ENCODE results near the gene ADGRL4.

ADGRL4 gene

DNA sequence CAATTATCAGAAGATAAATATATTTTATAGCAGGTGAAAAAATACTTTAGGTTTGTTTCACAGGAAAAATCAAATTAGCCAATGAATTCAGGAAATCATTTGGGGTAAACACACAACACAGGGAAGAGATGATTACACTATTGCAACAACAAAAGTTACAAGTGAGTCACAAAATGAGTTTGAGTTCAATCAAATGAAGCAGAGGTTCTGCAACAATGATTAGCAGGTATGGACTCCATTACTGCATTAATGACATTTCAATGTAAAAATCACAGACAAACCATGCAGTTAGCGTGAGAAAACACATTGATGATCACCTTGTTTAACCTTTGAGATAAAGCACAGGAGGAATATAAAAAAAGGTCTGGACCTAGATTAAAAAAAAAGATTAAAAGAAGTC, 9.7 kb downstream of the ADGRL4 start (continued):
- TF ChIP-seq, protein P1, sequence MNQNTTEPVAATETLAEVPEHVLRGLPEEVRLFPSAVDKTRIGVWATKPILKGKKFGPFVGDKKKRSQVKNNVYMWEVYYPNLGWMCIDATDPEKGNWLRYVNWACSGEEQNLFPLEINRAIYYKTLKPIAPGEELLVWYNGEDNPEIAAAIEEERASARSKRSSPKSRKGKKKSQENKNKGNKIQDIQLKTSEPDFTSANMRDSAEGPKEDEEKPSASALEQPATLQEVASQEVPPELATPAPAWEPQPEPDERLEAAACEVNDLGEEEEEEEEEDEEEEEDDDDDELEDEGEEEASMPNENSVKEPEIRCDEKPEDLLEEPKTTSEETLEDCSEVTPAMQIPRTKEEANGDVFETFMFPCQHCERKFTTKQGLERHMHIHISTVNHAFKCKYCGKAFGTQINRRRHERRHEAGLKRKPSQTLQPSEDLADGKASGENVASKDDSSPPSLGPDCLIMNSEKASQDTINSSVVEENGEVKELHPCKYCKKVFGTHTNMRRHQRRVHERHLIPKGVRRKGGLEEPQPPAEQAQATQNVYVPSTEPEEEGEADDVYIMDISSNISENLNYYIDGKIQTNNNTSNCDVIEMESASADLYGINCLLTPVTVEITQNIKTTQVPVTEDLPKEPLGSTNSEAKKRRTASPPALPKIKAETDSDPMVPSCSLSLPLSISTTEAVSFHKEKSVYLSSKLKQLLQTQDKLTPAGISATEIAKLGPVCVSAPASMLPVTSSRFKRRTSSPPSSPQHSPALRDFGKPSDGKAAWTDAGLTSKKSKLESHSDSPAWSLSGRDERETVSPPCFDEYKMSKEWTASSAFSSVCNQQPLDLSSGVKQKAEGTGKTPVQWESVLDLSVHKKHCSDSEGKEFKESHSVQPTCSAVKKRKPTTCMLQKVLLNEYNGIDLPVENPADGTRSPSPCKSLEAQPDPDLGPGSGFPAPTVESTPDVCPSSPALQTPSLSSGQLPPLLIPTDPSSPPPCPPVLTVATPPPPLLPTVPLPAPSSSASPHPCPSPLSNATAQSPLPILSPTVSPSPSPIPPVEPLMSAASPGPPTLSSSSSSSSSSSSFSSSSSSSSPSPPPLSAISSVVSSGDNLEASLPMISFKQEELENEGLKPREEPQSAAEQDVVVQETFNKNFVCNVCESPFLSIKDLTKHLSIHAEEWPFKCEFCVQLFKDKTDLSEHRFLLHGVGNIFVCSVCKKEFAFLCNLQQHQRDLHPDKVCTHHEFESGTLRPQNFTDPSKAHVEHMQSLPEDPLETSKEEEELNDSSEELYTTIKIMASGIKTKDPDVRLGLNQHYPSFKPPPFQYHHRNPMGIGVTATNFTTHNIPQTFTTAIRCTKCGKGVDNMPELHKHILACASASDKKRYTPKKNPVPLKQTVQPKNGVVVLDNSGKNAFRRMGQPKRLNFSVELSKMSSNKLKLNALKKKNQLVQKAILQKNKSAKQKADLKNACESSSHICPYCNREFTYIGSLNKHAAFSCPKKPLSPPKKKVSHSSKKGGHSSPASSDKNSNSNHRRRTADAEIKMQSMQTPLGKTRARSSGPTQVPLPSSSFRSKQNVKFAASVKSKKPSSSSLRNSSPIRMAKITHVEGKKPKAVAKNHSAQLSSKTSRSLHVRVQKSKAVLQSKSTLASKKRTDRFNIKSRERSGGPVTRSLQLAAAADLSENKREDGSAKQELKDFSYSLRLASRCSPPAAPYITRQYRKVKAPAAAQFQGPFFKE (tag by site-specific recombination; IDR thresholded peaks at IDR 0.05; ENCODE audit: borderline replicate concordance), result no peak
- no peak for TF ChIP-seq MYNN (tag by site-specific recombination; IDR thresholded peaks at IDR 0.05; ENCODE audit: borderline replicate concordance)

DNA sequence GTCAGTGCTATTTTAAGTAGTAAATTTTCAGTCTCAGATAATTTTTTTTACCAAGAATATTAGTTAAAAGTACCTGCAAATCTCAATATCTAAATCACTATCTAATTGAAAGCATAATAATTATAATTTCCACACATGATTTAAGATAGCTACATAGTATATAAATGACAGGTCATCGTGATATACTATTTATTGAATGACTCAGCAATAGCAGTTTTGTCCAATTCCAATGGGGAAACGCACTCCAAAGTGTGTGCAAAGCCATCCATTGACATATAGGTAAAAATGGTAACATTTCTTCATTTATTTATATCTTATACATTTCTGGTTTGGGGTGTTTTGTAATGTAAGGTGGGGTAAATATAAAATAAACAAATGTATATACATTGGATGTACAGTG, 19.5 kb downstream of the ADGRL4 start:
- Histone ChIP-seq H3K9me3 (ENCODE audit: control insufficient read depth, insufficient read depth, low read depth, low read length) (no peaks in the 10 kb centered on the region), H3K4me1 (ENCODE audit: control insufficient read depth, insufficient read depth, low read length) (no peaks in the 10 kb centered on the region), H3K27ac (ENCODE audit: extremely low read depth, low read depth, low read length) (no peak overlapping the region), H3K4me3 (ENCODE audit: low read depth, low read length) (no peak overlapping the region), H3K36me3 (ENCODE audit: control insufficient read depth in 2 of 2, insufficient read depth in 1 of 2, low read length in 2 of 2) (no peaks in the 10 kb centered on the region)
- CTCF ChIA-PET, result interaction anchor here (1.3 kb wide), 1 partner anchor 148 kb away, joined by 8 read pairs; no protein-coding TSS in a partner anchor
- POLR2A ChIA-PET, result no interaction called here
- TF ChIP-seq ZNF24 (tag by site-specific recombination; IDR thresholded peaks at IDR 0.05) (no peak), ZNF549 (tag by site-specific recombination; IDR thresholded peaks at IDR 0.05) (no peak), ZFP37 (tag by site-specific recombination; IDR thresholded peaks at IDR 0.05) (no peak)
- TF ChIP-seq, protein P2, sequence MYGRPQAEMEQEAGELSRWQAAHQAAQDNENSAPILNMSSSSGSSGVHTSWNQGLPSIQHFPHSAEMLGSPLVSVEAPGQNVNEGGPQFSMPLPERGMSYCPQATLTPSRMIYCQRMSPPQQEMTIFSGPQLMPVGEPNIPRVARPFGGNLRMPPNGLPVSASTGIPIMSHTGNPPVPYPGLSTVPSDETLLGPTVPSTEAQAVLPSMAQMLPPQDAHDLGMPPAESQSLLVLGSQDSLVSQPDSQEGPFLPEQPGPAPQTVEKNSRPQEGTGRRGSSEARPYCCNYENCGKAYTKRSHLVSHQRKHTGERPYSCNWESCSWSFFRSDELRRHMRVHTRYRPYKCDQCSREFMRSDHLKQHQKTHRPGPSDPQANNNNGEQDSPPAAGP (tag by site-specific recombination; IDR thresholded peaks at IDR 0.05), result no peak

DNA sequence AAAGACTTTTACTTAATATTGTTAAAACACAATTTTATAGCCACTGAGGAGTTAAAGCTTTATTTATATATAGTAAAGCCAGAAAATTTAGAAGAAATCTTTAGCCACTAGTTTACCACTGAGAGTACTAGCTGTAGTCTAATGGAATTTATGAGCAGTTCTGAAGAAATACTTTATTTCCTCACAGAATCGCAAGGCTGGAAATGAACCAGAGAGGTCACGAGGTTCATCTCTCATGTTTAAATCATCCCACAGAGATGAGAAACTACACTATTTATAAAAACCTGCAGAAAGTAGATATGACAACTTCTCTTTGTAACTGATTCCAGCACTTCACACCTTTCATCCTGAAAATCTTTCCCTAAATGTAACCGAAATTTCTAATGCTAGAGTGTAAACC, 26.0 kb downstream of the ADGRL4 start:
- ChIA-PET POLR2A (no interaction called here), CTCF (interaction anchor here (0.9 kb wide), 1 partner anchor 141 kb away, joined by 3 read pairs; no protein-coding TSS in a partner anchor)
- no peak overlapping the region for H3K27ac ChIP-seq (ENCODE audit: extremely low read depth, low read depth, low read length)
- H3K4me3 ChIP-seq (ENCODE audit: low read depth, low read length), result no peak overlapping the region
- no peaks in the 10 kb centered on the region for H3K4me1 ChIP-seq (ENCODE audit: control insufficient read depth, insufficient read depth, low read length)
- no peaks in the 10 kb centered on the region for H3K36me3 ChIP-seq (ENCODE audit: control insufficient read depth in 2 of 2, insufficient read depth in 1 of 2, low read length in 2 of 2)
- no peaks in the 10 kb centered on the region for H3K9me3 ChIP-seq (ENCODE audit: control insufficient read depth, insufficient read depth, low read depth, low read length)
- TF ChIP-seq IKZF3 (tag by site-specific recombination; IDR thresholded peaks at IDR 0.05), result no peak
- no peak for TF ChIP-seq ZNF114 (tag by site-specific recombination; IDR thresholded peaks at IDR 0.05)
- no peak for TF ChIP-seq TCF7L2 (IDR thresholded peaks at IDR 0.05; ENCODE audit: borderline replicate concordance, low read depth, low read length)
- TF ChIP-seq ZNF529 (tag by site-specific recombination; IDR thresholded peaks at IDR 0.05; ENCODE audit: insufficient replicate concordance), result no peak
- no peak for TF ChIP-seq ZNF558 (tag by site-specific recombination; IDR thresholded peaks at IDR 0.05)
- TF ChIP-seq, protein P3, sequence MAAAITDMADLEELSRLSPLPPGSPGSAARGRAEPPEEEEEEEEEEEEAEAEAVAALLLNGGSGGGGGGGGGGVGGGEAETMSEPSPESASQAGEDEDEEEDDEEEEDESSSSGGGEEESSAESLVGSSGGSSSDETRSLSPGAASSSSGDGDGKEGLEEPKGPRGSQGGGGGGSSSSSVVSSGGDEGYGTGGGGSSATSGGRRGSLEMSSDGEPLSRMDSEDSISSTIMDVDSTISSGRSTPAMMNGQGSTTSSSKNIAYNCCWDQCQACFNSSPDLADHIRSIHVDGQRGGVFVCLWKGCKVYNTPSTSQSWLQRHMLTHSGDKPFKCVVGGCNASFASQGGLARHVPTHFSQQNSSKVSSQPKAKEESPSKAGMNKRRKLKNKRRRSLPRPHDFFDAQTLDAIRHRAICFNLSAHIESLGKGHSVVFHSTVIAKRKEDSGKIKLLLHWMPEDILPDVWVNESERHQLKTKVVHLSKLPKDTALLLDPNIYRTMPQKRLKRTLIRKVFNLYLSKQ (tag by site-specific recombination; IDR thresholded peaks at IDR 0.05; ENCODE audit: borderline replicate concordance), result no peak
- no peak for TF ChIP-seq ZNF433 (tag by site-specific recombination; IDR thresholded peaks at IDR 0.05; ENCODE audit: low read depth)
- no peak for TF ChIP-seq ZNF837 (tag by site-specific recombination; IDR thresholded peaks at IDR 0.05)
- TF ChIP-seq ZNF585B (tag by site-specific recombination; IDR thresholded peaks at IDR 0.05), result no peak
